ENCODE data around the gene MUSTN1.

DNA sequence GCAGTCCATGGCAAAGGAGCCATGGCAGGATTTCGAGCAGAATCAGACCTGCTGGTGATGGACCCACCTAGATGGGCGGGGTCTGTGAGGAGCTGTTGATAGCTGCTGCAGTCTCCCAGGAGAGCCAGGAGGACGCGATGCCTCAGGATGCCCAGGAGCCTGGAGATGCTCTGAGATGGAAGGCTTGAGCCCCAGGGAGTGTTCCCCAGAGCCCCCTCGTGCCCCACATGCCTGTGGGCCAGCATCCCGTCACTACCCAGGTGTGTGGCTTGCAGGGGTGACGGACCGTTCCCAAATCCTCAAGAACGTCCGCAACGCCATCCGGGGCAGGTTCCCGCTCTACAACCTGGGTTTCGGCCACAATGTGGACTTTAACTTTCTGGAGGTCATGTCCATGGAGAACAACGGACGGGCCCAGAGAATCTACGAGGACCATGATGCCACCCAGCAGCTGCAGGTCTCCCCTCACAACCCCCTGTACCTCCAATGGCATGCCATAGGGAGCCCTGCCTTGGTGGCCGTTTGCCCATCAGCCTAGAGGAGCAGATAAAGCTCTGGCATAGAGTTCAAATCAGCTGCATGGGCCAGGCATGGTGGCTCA, 50.7 kb downstream of the MUSTN1 start:
- TF ChIP-seq MYC (IDR thresholded peaks at IDR 0.05; ENCODE audit: low read depth, low read length) (no peak), POLR2AphosphoS5 (IDR thresholded peaks at IDR 0.05; ENCODE audit: insufficient read depth, low read depth, low read length) (no peak), EZH2 (IDR thresholded peaks at IDR 0.05; ENCODE audit: borderline replicate concordance, low read depth, low read length, severe bottlenecking) (no peak), POLR2A (IDR thresholded peaks at IDR 0.05; ENCODE audit: low read depth, low read length) (no peak), GATA2 (IDR thresholded peaks at IDR 0.05; ENCODE audit: insufficient read depth, insufficient read length, low read depth, low read length) (no peak)
- TF ChIP-seq, protein P1, sequence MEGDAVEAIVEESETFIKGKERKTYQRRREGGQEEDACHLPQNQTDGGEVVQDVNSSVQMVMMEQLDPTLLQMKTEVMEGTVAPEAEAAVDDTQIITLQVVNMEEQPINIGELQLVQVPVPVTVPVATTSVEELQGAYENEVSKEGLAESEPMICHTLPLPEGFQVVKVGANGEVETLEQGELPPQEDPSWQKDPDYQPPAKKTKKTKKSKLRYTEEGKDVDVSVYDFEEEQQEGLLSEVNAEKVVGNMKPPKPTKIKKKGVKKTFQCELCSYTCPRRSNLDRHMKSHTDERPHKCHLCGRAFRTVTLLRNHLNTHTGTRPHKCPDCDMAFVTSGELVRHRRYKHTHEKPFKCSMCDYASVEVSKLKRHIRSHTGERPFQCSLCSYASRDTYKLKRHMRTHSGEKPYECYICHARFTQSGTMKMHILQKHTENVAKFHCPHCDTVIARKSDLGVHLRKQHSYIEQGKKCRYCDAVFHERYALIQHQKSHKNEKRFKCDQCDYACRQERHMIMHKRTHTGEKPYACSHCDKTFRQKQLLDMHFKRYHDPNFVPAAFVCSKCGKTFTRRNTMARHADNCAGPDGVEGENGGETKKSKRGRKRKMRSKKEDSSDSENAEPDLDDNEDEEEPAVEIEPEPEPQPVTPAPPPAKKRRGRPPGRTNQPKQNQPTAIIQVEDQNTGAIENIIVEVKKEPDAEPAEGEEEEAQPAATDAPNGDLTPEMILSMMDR (IDR thresholded peaks at IDR 0.05; ENCODE audit: extremely low read depth in 1 of 2, insufficient read depth in 1 of 2, low read depth in 1 of 2, low read length in 2 of 2), result no peak
- TF ChIP-seq, protein P2, sequence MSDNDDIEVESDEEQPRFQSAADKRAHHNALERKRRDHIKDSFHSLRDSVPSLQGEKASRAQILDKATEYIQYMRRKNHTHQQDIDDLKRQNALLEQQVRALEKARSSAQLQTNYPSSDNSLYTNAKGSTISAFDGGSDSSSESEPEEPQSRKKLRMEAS (IDR thresholded peaks at IDR 0.05; ENCODE audit: insufficient read depth, insufficient read length), result no peak
